HepG2 (cell line): ENCODE measurements around the gene FGL2.

Experiments
- NFE2L1 ChIP-seq: sonication (generic); formaldehyde crosslinking; IDR thresholded peaks from 2 replicates; pipeline ENCODE4 v1.4.0; 2020; ENCODE audit warnings: missing genetic modification reagents, mild to moderate bottlenecking, borderline replicate concordance
- POLR2A ChIP-seq, 2 experiments: IDR thresholded peaks; 2 replicates each; pipeline ENCODE4 v1.6.1; 2011; ENCODE audit warnings: low read depth in 2 of 2, low read length in 2 of 2, mild to moderate bottlenecking in 1 of 2, moderate library complexity in 1 of 2; ENCODE audit not compliant: insufficient read depth in 1 of 2
- RFX3 ChIP-seq: IDR thresholded peaks from 2 replicates; pipeline ENCODE4 v1.6.1; 2016; ENCODE audit warnings: missing biosample characterization, missing genetic modification reagents
- ZNF549 ChIP-seq: sonication (generic); formaldehyde crosslinking; IDR thresholded peaks from 2 replicates; pipeline ENCODE4 v1.5.0; 2020; ENCODE audit warnings: missing genetic modification reagents
- TF ChIP-seq, protein P1 (sequence below): sonication (generic); formaldehyde crosslinking; IDR thresholded peaks from 2 replicates; pipeline ENCODE4 v1.4.0; 2020; ENCODE audit warnings: missing genetic modification reagents, mild to moderate bottlenecking, borderline replicate concordance
- TF ChIP-seq, protein P2 (sequence below), 2 experiments: IDR thresholded peaks; 2 replicates each; pipeline ENCODE4 v1.6.1; 2011 to 2012; ENCODE audit warnings: low read length in 2 of 2, borderline replicate concordance in 1 of 2, low read depth in 1 of 2, mild to moderate bottlenecking in 1 of 2, moderate library complexity in 1 of 2

DNA sequence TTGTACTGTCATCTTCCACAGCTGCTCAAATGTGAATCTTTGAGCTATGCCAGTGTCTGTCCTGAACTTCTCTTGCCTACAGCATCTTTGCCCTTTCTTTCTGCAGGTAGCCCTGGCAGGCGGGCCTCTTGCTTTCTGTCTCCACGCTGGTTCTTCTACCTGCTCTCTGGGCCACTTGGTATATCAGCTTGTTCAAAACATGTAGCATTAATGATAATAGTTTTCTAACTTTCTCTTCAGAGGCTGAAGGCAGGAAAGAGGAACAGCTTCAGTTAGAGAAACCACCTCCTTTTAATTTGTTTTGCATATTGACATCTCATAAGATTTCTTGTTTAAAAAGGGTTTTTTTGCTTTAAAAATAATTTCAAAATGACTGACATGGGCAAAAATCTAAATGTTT, 923 bp upstream of the FGL2 start:
- TF ChIP-seq ZNF549 (CRISPR knock-in tag): no peak
- TF ChIP-seq POLR2A (IDR thresholded peaks at IDR 0.05; ENCODE audit: insufficient read depth in 1 of 2, low read depth in 2 of 2, low read length in 2 of 2): no peak
- no peak for TF ChIP-seq RFX3 (CRISPR knock-in tag)
- TF ChIP-seq, protein P1, sequence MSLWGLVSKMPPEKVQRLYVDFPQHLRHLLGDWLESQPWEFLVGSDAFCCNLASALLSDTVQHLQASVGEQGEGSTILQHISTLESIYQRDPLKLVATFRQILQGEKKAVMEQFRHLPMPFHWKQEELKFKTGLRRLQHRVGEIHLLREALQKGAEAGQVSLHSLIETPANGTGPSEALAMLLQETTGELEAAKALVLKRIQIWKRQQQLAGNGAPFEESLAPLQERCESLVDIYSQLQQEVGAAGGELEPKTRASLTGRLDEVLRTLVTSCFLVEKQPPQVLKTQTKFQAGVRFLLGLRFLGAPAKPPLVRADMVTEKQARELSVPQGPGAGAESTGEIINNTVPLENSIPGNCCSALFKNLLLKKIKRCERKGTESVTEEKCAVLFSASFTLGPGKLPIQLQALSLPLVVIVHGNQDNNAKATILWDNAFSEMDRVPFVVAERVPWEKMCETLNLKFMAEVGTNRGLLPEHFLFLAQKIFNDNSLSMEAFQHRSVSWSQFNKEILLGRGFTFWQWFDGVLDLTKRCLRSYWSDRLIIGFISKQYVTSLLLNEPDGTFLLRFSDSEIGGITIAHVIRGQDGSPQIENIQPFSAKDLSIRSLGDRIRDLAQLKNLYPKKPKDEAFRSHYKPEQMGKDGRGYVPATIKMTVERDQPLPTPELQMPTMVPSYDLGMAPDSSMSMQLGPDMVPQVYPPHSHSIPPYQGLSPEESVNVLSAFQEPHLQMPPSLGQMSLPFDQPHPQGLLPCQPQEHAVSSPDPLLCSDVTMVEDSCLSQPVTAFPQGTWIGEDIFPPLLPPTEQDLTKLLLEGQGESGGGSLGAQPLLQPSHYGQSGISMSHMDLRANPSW (CRISPR knock-in tag): no peak
- TF ChIP-seq, protein P2, sequence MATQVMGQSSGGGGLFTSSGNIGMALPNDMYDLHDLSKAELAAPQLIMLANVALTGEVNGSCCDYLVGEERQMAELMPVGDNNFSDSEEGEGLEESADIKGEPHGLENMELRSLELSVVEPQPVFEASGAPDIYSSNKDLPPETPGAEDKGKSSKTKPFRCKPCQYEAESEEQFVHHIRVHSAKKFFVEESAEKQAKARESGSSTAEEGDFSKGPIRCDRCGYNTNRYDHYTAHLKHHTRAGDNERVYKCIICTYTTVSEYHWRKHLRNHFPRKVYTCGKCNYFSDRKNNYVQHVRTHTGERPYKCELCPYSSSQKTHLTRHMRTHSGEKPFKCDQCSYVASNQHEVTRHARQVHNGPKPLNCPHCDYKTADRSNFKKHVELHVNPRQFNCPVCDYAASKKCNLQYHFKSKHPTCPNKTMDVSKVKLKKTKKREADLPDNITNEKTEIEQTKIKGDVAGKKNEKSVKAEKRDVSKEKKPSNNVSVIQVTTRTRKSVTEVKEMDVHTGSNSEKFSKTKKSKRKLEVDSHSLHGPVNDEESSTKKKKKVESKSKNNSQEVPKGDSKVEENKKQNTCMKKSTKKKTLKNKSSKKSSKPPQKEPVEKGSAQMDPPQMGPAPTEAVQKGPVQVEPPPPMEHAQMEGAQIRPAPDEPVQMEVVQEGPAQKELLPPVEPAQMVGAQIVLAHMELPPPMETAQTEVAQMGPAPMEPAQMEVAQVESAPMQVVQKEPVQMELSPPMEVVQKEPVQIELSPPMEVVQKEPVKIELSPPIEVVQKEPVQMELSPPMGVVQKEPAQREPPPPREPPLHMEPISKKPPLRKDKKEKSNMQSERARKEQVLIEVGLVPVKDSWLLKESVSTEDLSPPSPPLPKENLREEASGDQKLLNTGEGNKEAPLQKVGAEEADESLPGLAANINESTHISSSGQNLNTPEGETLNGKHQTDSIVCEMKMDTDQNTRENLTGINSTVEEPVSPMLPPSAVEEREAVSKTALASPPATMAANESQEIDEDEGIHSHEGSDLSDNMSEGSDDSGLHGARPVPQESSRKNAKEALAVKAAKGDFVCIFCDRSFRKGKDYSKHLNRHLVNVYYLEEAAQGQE (IDR thresholded peaks at IDR 0.05; ENCODE audit: borderline replicate concordance in 1 of 2, low read depth in 1 of 2, low read length in 2 of 2): no peak
- no peak for TF ChIP-seq NFE2L1
